ENCODE data around the gene ADGRA1. TPM values are rescaled to one million over a fixed set of nuclear protein-coding genes. Genes with fewer than 3 reads are reported as not detected.

ADGRA1 gene
- total and polyA plus RNA-seq, 10 of the 15 experiments (the other 5 are each of a cell fraction or from before 2014, with no cell fraction given): not detected

GRCh38 chr10:133087045-133087678 lies 562 bp upstream of the ADGRA1 start:
- Histone ChIP-seq H3K4me3 (no peak overlapping the region), H3K27ac (ENCODE audit: control insufficient read depth, insufficient read depth) (no peak overlapping the region), H3K4me2 (ENCODE audit: control insufficient read depth, insufficient read depth) (no peak overlapping the region), H4K20me1 (ENCODE audit: control insufficient read depth, insufficient read depth) (no peaks in the 10 kb centered on the region), H3K27me3 (replicated peaks in 1 of 2; ENCODE audit: control insufficient read depth in 2 of 2, insufficient read depth in 2 of 2, low read length in 1 of 2) (no peaks in the 10 kb centered on the region), H3K36me3 (ENCODE audit: control insufficient read depth in 2 of 2, insufficient read depth in 2 of 2, low read length in 1 of 2) (no peaks in the 10 kb centered on the region), H3K4me1 (ENCODE audit: control insufficient read depth, insufficient read depth, low read length) (no peaks in the 10 kb centered on the region), H2AFZ (ENCODE audit: control insufficient read depth, low read depth, low read length) (no peak overlapping the region), H3K79me2 (ENCODE audit: control insufficient read depth, insufficient read depth, low read length) (no peaks in the 10 kb centered on the region), H3K9ac (ENCODE audit: control insufficient read depth, insufficient read depth, low read length) (no peak overlapping the region), H3K9me3 (replicated peaks; ENCODE audit: control insufficient read depth, insufficient read depth, low read length) (no peaks in the 10 kb centered on the region)
- no peak for TF ChIP-seq BCL3 (IDR thresholded peaks at IDR 0.05; ENCODE audit: borderline replicate concordance, insufficient read depth, low read depth, low read length, poor library complexity, severe bottlenecking)
- TF ChIP-seq HDAC6 (IDR thresholded peaks at IDR 0.05; ENCODE audit: unreplicated experiment): no peak
- no peak for TF ChIP-seq CBFB (IDR thresholded peaks at IDR 0.05; ENCODE audit: low read depth)
- TF ChIP-seq ATF7 (IDR thresholded peaks at IDR 0.05; ENCODE audit: low read depth): no peak
- no peak for TF ChIP-seq RFX5 (IDR thresholded peaks at IDR 0.05; ENCODE audit: low read depth, low read length)
- TF ChIP-seq NRF1 (conservative IDR thresholded peaks at IDR 0.05; ENCODE audit: low read depth, low read length): no peak
- TF ChIP-seq ZNF384 (IDR thresholded peaks at IDR 0.05; ENCODE audit: borderline replicate concordance, low read depth, low read length): no peak
- no peak for TF ChIP-seq ZBTB11 (CRISPR knock-in tag; IDR thresholded peaks at IDR 0.05)
- no peak for TF ChIP-seq SP1 (IDR thresholded peaks at IDR 0.05; ENCODE audit: low read depth, low read length)
- no peak for TF ChIP-seq NFYA (IDR thresholded peaks at IDR 0.05; ENCODE audit: borderline replicate concordance, low read depth, low read length)
- no peak for TF ChIP-seq TARDBP (IDR thresholded peaks at IDR 0.05; ENCODE audit: borderline replicate concordance)
- no peak for TF ChIP-seq ZBTB4 (CRISPR knock-in tag; IDR thresholded peaks at IDR 0.05)
- TF ChIP-seq NFYB (IDR thresholded peaks at IDR 0.05; ENCODE audit: insufficient read depth, low read depth, low read length): no peak
- no peak for TF ChIP-seq GATAD2B (conservative IDR thresholded peaks at IDR 0.05; ENCODE audit: low read depth)
- TF ChIP-seq NBN (IDR thresholded peaks at IDR 0.05): no peak
- TF ChIP-seq EP300 (IDR thresholded peaks at IDR 0.05; ENCODE audit: borderline replicate concordance in 1 of 2, control insufficient read depth in 1 of 2, low read depth in 2 of 2, low read length in 2 of 2): no peak
- no peak for TF ChIP-seq RUNX3 (IDR thresholded peaks at IDR 0.05; ENCODE audit: low read length)
- no peak for TF ChIP-seq CHD2 (IDR thresholded peaks at IDR 0.05; ENCODE audit: borderline replicate concordance, low read depth, low read length)
- ChIA-PET CTCF (no interaction called here), POLR2A (no interaction called here), RAD21 (ENCODE audit: unreplicated experiment) (no interaction called here), SMC1A (ENCODE audit: uncharacterized antibody, unreplicated experiment) (no interaction called here)
- intact Hi-C loops (cut with micrococcal nuclease; ENCODE audit: unreplicated experiment): no loop called here
- 28% methylated on average over 16 of the region's 16 CpGs for WGBS (ENCODE audit: insufficient coverage, insufficient replicate concordance, low lambda C conversion rate, missing lambda C conversion rate)
- BruUV-seq (replicated peaks): no TSS peak
- ATAC-seq: no peak
- no peak for DNase-seq (ENCODE audit: low read depth, low spot score)
- FAIRE-seq: no peak
- in situ Hi-C loops (cut with MboI): no loop called here
